Thymus (tissue), 11 donors: Measurements from ENCODE around the gene SARNP. TPM values are rescaled to one million over a fixed set of nuclear protein-coding genes. Genes with fewer than 3 reads are reported as not detected.

Experiments
- DNase-seq, 9 donors: peaks; one replicate each; pipeline ENCODE4 v3.0.0-alpha.2; 2013; ENCODE audit warnings: low spot score in 9 of 9, low read depth in 6 of 9, missing footprints in 1 of 9
- H3K27ac ChIP-seq, 2 donors: one replicate each; pipeline ENCODE4 v1.5.1; 2013; ENCODE audit warnings: control low read depth in 1 of 2, low read depth in 1 of 2, low read length in 1 of 2, mild to moderate bottlenecking in 1 of 2, moderate library complexity in 1 of 2
- H3K27me3 ChIP-seq, 2 donors: one replicate each; pipeline ENCODE4 v1.5.1; 2013; ENCODE audit warnings: low read length in 1 of 2; ENCODE audit not compliant: control insufficient read depth in 2 of 2, insufficient read depth in 1 of 2
- H3K36me3 ChIP-seq, 2 donors: one replicate each; pipeline ENCODE4 v1.5.1; 2013; ENCODE audit warnings: low read length in 1 of 2, mild to moderate bottlenecking in 1 of 2, moderate library complexity in 1 of 2; ENCODE audit not compliant: control insufficient read depth in 2 of 2, insufficient read depth in 2 of 2
- H3K4me1 ChIP-seq, 2 donors: one replicate each; pipeline ENCODE4 v1.5.1; 2013; ENCODE audit warnings: low read length in 2 of 2; ENCODE audit not compliant: control insufficient read depth in 2 of 2, insufficient read depth in 2 of 2
- H3K4me3 ChIP-seq, 2 donors: one replicate each; pipeline ENCODE4 v1.5.1; 2013; ENCODE audit warnings: low read length in 2 of 2, control low read depth in 1 of 2, mild to moderate bottlenecking in 1 of 2
- H3K9me3 ChIP-seq, 2 donors: one replicate each; pipeline ENCODE4 v1.5.1; 2013; ENCODE audit warnings: low read length in 1 of 2, mild to moderate bottlenecking in 1 of 2; ENCODE audit not compliant: control insufficient read depth in 2 of 2, insufficient read depth in 1 of 2
- WGBS: extraction: QIAGEN DNeasy Blood & Tissue Kit; methylation state at CpG from one replicate; pipeline ENCODE4 v1.1.7; 2013; 5-methylcytosine and 5-hydroxymethylcytosine counted together
- polyA plus RNA-seq: library from polyadenylated mRNA; stranded (reverse); fragments of 200-250 nt; gene quantifications from one replicate; pipeline ENCODE4 v1.2.3, GENCODE V29; 2013
- total RNA-seq: library from RNA; stranded (reverse); fragments of 120-200 nt; gene quantifications from one replicate; pipeline ENCODE4 v1.2.4, GENCODE V29; 2013
- donor health status: healthy.

SARNP gene
- total and polyA plus RNA-seq, 2 donors: 112 to 141 TPM

GRCh38 chr12:55795950-55796349 lies 21.6 kb downstream of the SARNP start:
- Histone ChIP-seq H3K27me3 (no peaks in the 10 kb centered on the region), H3K4me3 (no peak overlapping the region), H3K36me3 (peaks cover 30 to 83% of the 10 kb centered on the region in 2 donors), H3K27ac (no peak overlapping the region), H3K4me1 (no peaks in the 10 kb centered on the region), H3K9me3 (no peaks in the 10 kb centered on the region)
- DNase-seq: no peak

GRCh38 chr12:55789893-55790292 lies 27.6 kb downstream of the SARNP start:
- H3K36me3 ChIP-seq: peaks cover 40 to 77% of the 10 kb centered on the region in 2 donors

DNA sequence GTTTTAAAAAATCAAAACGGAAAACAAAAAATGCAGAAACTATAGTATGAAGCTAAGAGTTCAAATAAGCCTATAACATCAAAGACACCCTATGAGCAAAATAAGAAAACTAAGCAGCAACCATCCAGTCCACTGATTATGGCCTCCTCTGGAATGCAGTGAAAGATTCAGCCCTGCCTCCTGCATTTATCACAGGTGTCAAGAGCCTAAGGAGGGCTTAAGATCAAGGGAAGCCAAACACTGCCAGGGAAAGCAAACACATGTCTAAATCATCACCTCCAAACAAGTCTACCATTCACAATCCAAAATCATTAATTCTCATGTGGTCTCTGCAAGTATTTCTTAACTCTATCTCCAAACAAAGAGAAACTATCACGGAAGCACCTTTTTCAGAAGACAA lies 28.4 kb downstream of the SARNP start:
- WGBS: 98% methylated on average over 2 of the region's 2 CpGs
- Histone ChIP-seq H3K27ac (no peak overlapping the region), H3K9me3 (no peaks in the 10 kb centered on the region), H3K4me1 (no peaks in the 10 kb centered on the region), H3K36me3 (peaks cover 34 to 76% of the 10 kb centered on the region in 2 donors), H3K4me3 (no peak overlapping the region), H3K27me3 (no peaks in the 10 kb centered on the region)
- no peak for DNase-seq

More at GRCh38 chr12:55789893-55790292, 27.6 kb downstream of the SARNP start:
- H3K27me3 ChIP-seq: no peaks in the 10 kb centered on the region
- WGBS: 96% methylated on average over 4 of the region's 4 CpGs
- DNase-seq: no peak
- no peaks in the 10 kb centered on the region for H3K9me3 ChIP-seq
- H3K27ac ChIP-seq: no peak overlapping the region
- no peak overlapping the region for H3K4me3 ChIP-seq
- H3K4me1 ChIP-seq: no peaks in the 10 kb centered on the region

- H3K36me3 ChIP-seq: peaks cover 36 to 77% of the 10 kb centered on the region in 2 donors
- H3K4me3 ChIP-seq: no peak overlapping the region
- no peaks in the 10 kb centered on the region for H3K9me3 ChIP-seq
- no peaks in the 10 kb centered on the region for H3K27me3 ChIP-seq
- WGBS: 96% methylated on average over 7 of the region's 7 CpGs
- no peak overlapping the region for H3K27ac ChIP-seq
- no peaks in the 10 kb centered on the region for H3K4me1 ChIP-seq
- no peak for DNase-seq
Observed at GRCh38 chr12:55788546-55788945, 29.0 kb downstream of the SARNP start.

GRCh38 chr12:55780685-55781084 lies 36.8 kb downstream of the SARNP start:
- Histone ChIP-seq H3K4me1 (no peaks in the 10 kb centered on the region), H3K36me3 (peaks cover 31 to 91% of the 10 kb centered on the region in 2 donors), H3K27me3 (no peaks in the 10 kb centered on the region), H3K4me3 (no peak overlapping the region), H3K9me3 (no peaks in the 10 kb centered on the region), H3K27ac (no peak overlapping the region)
- 81% methylated on average over 2 of the region's 2 CpGs for WGBS
- DNase-seq: no peak

- Histone ChIP-seq H3K4me1 (no peaks in the 10 kb centered on the region), H3K27ac (no peak overlapping the region), H3K9me3 (no peaks in the 10 kb centered on the region), H3K27me3 (no peaks in the 10 kb centered on the region), H3K4me3 (no peak overlapping the region), H3K36me3 (peaks cover 26 to 71% of the 10 kb centered on the region in 2 donors)
- WGBS: 98% methylated on average over 3 of the region's 3 CpGs
- no peak for DNase-seq
Observed at GRCh38 chr12:55777856-55778255, 39.7 kb downstream of the SARNP start.

DNA sequence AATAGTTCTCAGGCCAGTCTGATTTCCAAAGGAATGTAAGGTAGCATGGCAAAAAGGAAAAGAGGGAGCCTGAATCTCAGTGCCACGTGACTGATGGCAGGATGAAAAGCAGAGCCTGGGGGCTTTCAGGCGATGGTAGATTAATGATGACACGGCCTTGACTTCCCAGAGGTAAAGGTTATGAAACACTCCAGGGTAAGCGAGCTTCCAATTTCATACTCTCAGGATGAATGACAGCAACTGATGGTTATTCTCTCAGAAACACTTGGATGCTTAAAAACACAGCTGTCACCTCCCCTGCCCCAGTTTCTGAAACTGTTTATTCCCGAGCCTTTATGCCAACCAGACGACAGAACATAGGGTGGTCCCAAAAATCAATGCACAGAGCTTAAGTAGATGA lies 45.8 kb downstream of the SARNP start:
- WGBS: 96% methylated on average over 6 of the region's 6 CpGs

DNA sequence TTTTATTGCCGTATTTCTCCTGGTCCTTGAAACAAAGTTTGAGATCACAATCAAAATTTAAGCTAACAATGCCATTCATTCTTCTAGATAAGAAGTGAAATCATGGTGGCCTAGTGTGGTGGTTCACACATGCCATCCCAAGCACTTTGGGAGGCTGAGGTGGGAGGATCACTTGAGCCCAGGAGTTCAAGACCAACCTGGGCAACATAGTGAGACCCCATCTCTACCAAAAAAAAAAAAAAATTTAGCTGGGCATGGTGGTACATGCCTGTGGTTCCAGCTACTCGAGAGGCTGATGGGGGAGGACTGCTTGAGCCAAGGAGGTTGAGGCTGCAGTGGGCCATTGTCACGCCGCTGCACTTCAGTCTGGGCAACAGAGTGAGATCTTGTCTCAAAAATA lies 50.4 kb downstream of the SARNP start:
- no peak for DNase-seq
- WGBS: over 99% methylated on average over 4 of the region's 4 CpGs
- Histone ChIP-seq H3K4me1 (no peaks in the 10 kb centered on the region), H3K27me3 (no peaks in the 10 kb centered on the region), H3K9me3 (no peaks in the 10 kb centered on the region), H3K36me3 (peaks cover 19 to 48% of the 10 kb centered on the region in 2 donors), H3K4me3 (no peak overlapping the region), H3K27ac (no peak overlapping the region)

More for the DNA sequence above, 45.8 kb downstream of the SARNP start:
- Histone ChIP-seq H3K36me3 (peaks cover 12 to 46% of the 10 kb centered on the region in 2 donors), H3K4me1 (no peaks in the 10 kb centered on the region), H3K9me3 (no peaks in the 10 kb centered on the region), H3K27ac (no peak overlapping the region), H3K27me3 (no peaks in the 10 kb centered on the region), H3K4me3 (no peak overlapping the region)
- DNase-seq: no peak

DNA sequence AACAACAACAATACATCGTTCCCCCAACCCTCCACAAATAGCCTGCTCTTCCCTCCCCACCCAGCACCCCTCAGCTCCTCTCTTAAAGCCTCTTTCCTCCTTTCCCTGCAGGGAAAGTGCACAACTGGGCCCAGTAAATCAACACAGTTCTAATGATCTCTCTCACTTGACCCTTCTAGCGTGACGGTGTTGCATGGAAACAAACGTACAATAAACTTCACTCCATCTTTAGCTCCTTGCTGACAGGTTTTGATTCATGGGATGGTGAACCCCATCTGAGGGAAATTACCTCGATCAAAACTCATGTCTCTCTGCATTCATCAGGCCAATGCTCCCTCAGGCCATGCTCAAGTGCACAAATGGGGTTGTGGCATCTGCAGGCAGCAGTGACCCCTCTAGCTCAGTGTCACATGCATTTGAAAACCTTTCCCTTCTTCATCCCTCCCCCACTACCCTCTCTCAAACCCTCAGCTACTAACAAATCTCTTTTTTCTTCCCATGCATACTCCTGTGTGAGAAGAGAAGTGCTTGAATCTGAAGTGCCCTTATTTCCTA lies 51.7 kb downstream of the SARNP start:
- H3K9me3 ChIP-seq: no peaks in the 10 kb centered on the region
- peaks cover 23 to 47% of the 10 kb centered on the region in 2 donors for H3K36me3 ChIP-seq
- no peak for DNase-seq
- no peaks in the 10 kb centered on the region for H3K27me3 ChIP-seq
- 96% methylated on average over 5 of the region's 5 CpGs for WGBS
- no peaks in the 10 kb centered on the region for H3K4me1 ChIP-seq
- H3K27ac ChIP-seq: no peak overlapping the region
- no peak overlapping the region for H3K4me3 ChIP-seq
